B cell (primary cell): ENCODE results near the gene SSH3. TPM values are rescaled to one million over a fixed set of nuclear protein-coding genes. Genes with fewer than 3 reads are reported as not detected.
A peak's percentile ranks its signal among the peaks of the same experiment; 100 is the strongest.

Source experiments
- ATAC-seq: fragments of 200-7000 bp; cut with Tn5 transposase; one replicate; pipeline ENCODE4 v1.10.0; 2021; ENCODE audit warnings: low read depth, mild to moderate bottlenecking, moderate number of reproducible peaks, moderate library complexity
- CTCF ChIA-PET: fragments of 350-600 bp; sonication (Branson Sonifier 250); formaldehyde crosslinking; loops from one replicate; lab custom pipeline; 2021; ENCODE audit warnings: antibody characterized with exemption, inconsistent platforms; lab: Charles Lee
- POLR2A ChIA-PET: fragments of 350-600 bp; sonication (Branson Sonifier 250); formaldehyde crosslinking; loops from one replicate; lab custom pipeline; 2021; ENCODE audit warnings: antibody characterized with exemption; lab: Charles Lee
- DNase-seq: peaks from one replicate; pipeline ENCODE4 v3.0.0; 2013
- H2AFZ ChIP-seq: 2 replicates; pipeline ENCODE4 v1.6.1; 2012; ENCODE audit warnings: mild to moderate bottlenecking, low read depth, low read length; ENCODE audit not compliant: insufficient read depth, poor library complexity, severe bottlenecking
- H3K27ac ChIP-seq, 2 donors: 1 replicate in 1 of 2; 2 replicates in 1 of 2; pipeline ENCODE4 v1.5.1; 2012 to 2013; ENCODE audit warnings: low read length in 2 of 2, mild to moderate bottlenecking in 2 of 2, moderate library complexity in 1 of 2
- H3K27me3 ChIP-seq, 4 experiments: fragments of 200-600 bp in 1 of 4; sonication (generic) in 1 of 4; replicated peaks in 1 of 4; 1 replicate in 2 of 4; 2 replicates in 2 of 4; pipeline versions ENCODE4 v1.6.1 to v1.7.0; 2013 to 2016; ENCODE audit warnings: low read length in 3 of 4, mild to moderate bottlenecking in 2 of 4, mixed read lengths in 1 of 4, moderate library complexity in 1 of 4; ENCODE audit not compliant: insufficient read depth in 4 of 4, control insufficient read depth in 3 of 4; ENCODE audit errors: control extremely low read depth in 1 of 4
- H3K36me3 ChIP-seq, 2 experiments: replicated peaks in 1 of 2; 1 replicate in 1 of 2; 2 replicates in 1 of 2; pipeline versions ENCODE4 v1.6.1 to v1.7.1; 2013; ENCODE audit warnings: low read length in 1 of 2; ENCODE audit not compliant: insufficient read depth in 2 of 2, control insufficient read depth in 1 of 2; ENCODE audit errors: control extremely low read depth in 1 of 2, extremely low read depth in 1 of 2
- H3K4me1 ChIP-seq, 2 donors: fragments of 200-600 bp in 1 of 2; sonication (generic) in 1 of 2; 1 replicate in 1 of 2; 2 replicates in 1 of 2; pipeline versions ENCODE4 v1.5.1 to v1.6.1; 2013 to 2017; ENCODE audit warnings: low read length in 2 of 2; ENCODE audit not compliant: control insufficient read depth in 2 of 2, insufficient read depth in 2 of 2
- H3K4me2 ChIP-seq: replicated peaks from 2 replicates; pipeline ENCODE3; 2012; ENCODE audit warnings: mild to moderate bottlenecking, low read depth, low read length; ENCODE audit not compliant: poor library complexity, severe bottlenecking
- H3K4me3 ChIP-seq, 5 experiments: fragments of 200-600 bp in 1 of 5; sonication (generic) in 1 of 5; 1 replicate in 3 of 5; 2 replicates in 2 of 5; pipeline versions ENCODE4 v1.5.1 to v1.7.0; 2011 to 2016; ENCODE audit warnings: low read length in 4 of 5, mild to moderate bottlenecking in 4 of 5, low read depth in 2 of 5, control low read depth in 1 of 5, moderate library complexity in 1 of 5; ENCODE audit not compliant: insufficient read depth in 1 of 5; ENCODE audit errors: control extremely low read depth in 1 of 5, extremely low read depth in 1 of 5
- H3K79me2 ChIP-seq: fragments of 200-600 bp; sonication (generic); one replicate; pipeline ENCODE4 v1.6.0; 2016; ENCODE audit warnings: low read length; ENCODE audit not compliant: control insufficient read depth, insufficient read depth
- H3K9ac ChIP-seq: fragments of 200-600 bp; sonication (generic); 2 replicates; pipeline ENCODE4 v1.6.1; 2017; ENCODE audit warnings: mild to moderate bottlenecking, low read length, moderate library complexity
- H3K9me3 ChIP-seq, 3 donors: one replicate each; pipeline versions ENCODE4 v1.6.1 to v1.7.1; 2013; ENCODE audit warnings: low read length in 2 of 3; ENCODE audit not compliant: control insufficient read depth in 2 of 3, insufficient read depth in 1 of 3; ENCODE audit errors: control extremely low read depth in 1 of 3
- H4K20me1 ChIP-seq: 2 replicates; pipeline ENCODE4 v1.6.0; 2012; ENCODE audit warnings: mild to moderate bottlenecking, low read length; ENCODE audit not compliant: insufficient read depth, control insufficient read depth, poor library complexity, severe bottlenecking
- H3K27ac Mint-ChIP-seq: one replicate; pipeline ENCODE4 v1.8.0; 2021; ENCODE audit warnings: mixed read lengths
- H3K27me3 Mint-ChIP-seq: one replicate; pipeline ENCODE4 v1.8.0; 2021; ENCODE audit warnings: mixed read lengths
- H3K4me1 Mint-ChIP-seq: one replicate; pipeline ENCODE4 v1.8.0; 2021; ENCODE audit warnings: mixed read lengths
- H3K4me3 Mint-ChIP-seq: one replicate; pipeline ENCODE4 v1.8.0; 2021; ENCODE audit warnings: mixed read lengths
- H3K9me3 Mint-ChIP-seq: one replicate; pipeline ENCODE4 v1.8.0; 2022; ENCODE audit warnings: mixed read lengths; ENCODE audit not compliant: insufficient read depth
- CTCF ChIP-seq: fragments of 200-600 bp; IDR thresholded peaks from one replicate; pipeline ENCODE4 v1.8.0; 2022; ENCODE audit warnings: antibody characterized with exemption, mild to moderate bottlenecking
- EZH2 ChIP-seq: IDR thresholded peaks from 2 replicates; pipeline ENCODE4 v1.6.1; 2012; ENCODE audit warnings: borderline replicate concordance, low read depth, mild to moderate bottlenecking, moderate library complexity, low read length; ENCODE audit not compliant: insufficient read depth, poor library complexity, severe bottlenecking
- WGBS: methylation state at CpG from one replicate; pipeline ENCODE4 v1.1.5; 2013; ENCODE audit warnings: missing lambda C conversion rate; ENCODE audit not compliant: insufficient coverage; 5-methylcytosine and 5-hydroxymethylcytosine counted together
- intact Hi-C: fragments of 100-400 bp; cut with micrococcal nuclease; formaldehyde crosslinking; loops from one replicate; pipeline ENCODE4 v1.10.0; 2022
- polyA plus RNA-seq: library from polyadenylated mRNA; depleted of rRNA; stranded (reverse); fragments of >200 nt; gene quantifications from 2 replicates; pipeline ENCODE4 v1.2.3, GENCODE V29; 2012
- total RNA-seq, 2 donors: library from RNA; stranded (reverse); fragments of 120-200 nt in 1 of 2; gene quantifications; 1 replicate in 1 of 2; 2 replicates in 1 of 2; pipeline versions ENCODE4 v1.2.3 to v1.2.4, GENCODE V29; 2013 to 2022

The SSH3 gene
- total and polyA plus RNA-seq, 2 donors (not counting 1 experiment from before 2014, with no cell fraction given), result 4.0 to 7.2 TPM

- 41% methylated on average over 21 of the region's 23 CpGs for WGBS
- Histone ChIP-seq H3K4me1 (peaks cover 98 to 99% of the 10 kb centered on the region in 2 donors), H3K36me3 (peaks cover 0 to 80% of the 10 kb centered on the region in 2 experiments), H3K4me3 (peak overlapping the region in 3 of 5 experiments; percentile 5 to 24 (median 16)), H3K9ac (peak overlapping the region; percentile 95), H3K4me2 (peak overlapping the region; percentile 92), H3K9me3 (no peaks in the 10 kb centered on the region), H3K27ac (peak overlapping the region; percentile 73 to 82), H4K20me1 (peaks cover 83% of the 10 kb centered on the region), H3K27me3 (no peaks in the 10 kb centered on the region), H2AFZ (no peak overlapping the region), H3K79me2 (peaks cover 100% of the 10 kb centered on the region)
- ATAC-seq (no peak), DNase-seq (peak; percentile 61)
- peaks cover 96% of the 10 kb centered on the region for H3K4me1 Mint-ChIP-seq
- peak overlapping the region; percentile 98 for H3K27ac Mint-ChIP-seq
- H3K27me3 Mint-ChIP-seq, result no peaks in the 10 kb centered on the region
- ChIA-PET POLR2A (interaction anchor here (0.7 to 7.8 kb wide), 9 partner anchors 10 to 119 kb away, joined by 3 to 131 read pairs (median 6); partner anchors contain the start of genes ANKRD13D, POLD4 and RAD9A), CTCF (interaction anchor here (0.9 to 4.6 kb wide), 10 partner anchors 10 to 233 kb away, joined by 3 to 24 read pairs (median 5); partner anchors contain the start of genes ANKRD13D and PITPNM1)
- H3K9me3 Mint-ChIP-seq, result no peaks in the 10 kb centered on the region
- H3K4me3 Mint-ChIP-seq, result peak overlapping the region; percentile 98
- intact Hi-C loops, result no loop called here
- TF ChIP-seq CTCF (no peak), EZH2 (no peak)
These were observed 30.7 kb upstream of the SSH3 start for GRCh38 chr11:67272327-67273259.
